ENCODE results near the gene LILRA6.
"Not testable (repeated sequence)": the region's sequence is repeated elsewhere in the genome, so short reads cannot be mapped to it uniquely, and the experiment has no call there.

Gene LILRA6

DNA sequence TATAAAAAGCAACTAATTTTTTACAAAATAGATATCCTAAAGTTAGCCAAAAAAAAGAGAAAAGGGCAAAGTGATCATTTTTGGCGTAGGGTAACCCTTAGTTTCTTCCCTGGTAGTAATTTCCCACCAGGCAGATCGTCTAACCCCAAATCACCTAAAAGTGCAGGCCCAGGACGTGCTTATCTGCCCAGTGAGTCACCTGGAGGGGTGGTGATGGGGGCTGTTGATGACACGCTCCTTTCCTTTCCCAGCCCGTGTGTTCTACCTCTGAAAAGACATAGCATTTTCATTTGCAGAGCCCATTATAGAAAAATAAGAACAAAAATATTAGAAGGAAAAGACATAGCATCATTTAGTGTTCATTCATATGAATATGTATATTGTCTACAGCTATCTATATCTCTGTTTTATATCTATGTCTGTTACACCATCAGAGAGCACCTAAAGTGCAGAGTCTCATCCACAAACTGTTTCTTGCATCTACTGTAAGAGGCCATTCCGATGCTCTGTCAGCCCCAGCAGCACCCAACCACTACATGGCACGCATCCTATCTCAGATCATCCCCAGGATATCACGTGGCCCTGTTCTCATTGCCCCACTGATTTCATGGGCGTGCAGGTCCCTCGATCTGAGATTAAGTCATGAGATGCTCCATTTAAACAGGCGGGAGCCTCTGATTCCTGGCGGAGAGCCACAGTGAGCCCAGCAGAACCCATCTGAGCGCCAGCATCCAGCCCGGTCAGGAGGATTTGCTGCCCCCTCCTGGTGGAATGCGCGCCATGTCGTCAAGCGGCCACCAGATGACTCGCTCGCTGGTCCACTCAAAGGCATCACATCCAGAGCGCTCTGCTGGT, 11.3 kb downstream of the LILRA6 start:
- DNase-seq (ENCODE audit: low spot score), result no peak

DNA sequence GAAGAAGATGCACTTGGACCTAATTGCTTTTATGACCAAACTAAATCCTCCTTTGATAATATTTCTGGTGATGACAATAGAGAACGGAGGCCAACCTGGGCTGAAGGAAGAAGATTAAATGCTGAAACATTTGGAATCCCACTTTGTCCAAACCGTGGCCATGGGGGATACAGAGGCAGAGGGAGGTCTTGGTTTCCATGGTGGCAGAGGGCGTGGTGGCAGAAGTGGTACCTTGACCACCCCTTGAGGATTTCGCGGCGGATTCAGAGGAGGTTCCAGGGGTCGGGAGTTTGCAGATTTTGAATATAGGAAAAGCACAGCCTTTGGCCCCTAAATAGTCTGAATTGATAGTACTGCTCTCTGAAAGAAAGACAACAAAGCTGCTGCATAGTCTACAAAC, 12.6 kb downstream of the LILRA6 start:
- DNase-seq (ENCODE audit: low spot score), result no peak

DNA sequence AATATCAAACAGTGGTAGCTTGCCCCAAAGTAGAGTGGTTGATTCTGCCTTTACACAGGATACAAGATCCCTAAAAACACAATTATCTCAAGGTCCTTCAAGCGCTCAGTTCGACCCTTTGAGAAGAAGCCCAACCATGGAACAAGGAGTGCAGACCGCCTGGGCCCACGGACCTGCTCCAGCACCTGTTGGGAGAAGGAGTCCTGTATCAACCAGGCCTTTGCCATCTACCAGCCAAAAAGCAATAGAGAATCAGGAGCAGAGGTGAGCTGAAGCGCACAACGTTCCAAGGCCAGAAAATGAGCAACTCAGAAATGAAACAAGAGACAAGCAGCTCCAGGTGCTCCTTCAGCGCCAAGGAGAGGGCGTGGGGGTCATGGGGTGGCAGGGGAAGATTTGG, 13.4 kb downstream of the LILRA6 start:
- no peak for DNase-seq (ENCODE audit: low spot score)

DNA sequence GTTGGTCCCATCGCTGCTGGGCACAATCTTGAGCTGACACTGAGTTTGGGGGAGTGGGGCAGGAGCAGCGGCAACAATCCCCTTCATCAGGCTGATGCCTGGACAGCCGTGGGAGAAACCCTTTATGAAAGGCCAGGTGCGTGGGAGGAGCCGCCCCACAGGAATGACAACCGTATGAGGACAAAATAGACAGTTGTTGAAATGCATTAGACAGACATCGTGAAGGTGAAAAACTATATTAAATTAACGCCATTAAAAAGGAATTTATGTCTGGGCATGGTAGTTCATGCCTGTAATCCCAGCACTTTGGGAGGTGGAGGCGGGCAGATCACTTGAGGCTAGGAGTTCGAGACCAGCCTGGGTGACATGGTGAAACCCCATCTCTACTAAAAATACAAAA, 18.0 kb downstream of the LILRA6 start:
- DNase-seq (ENCODE audit: low spot score), result not testable (repeated sequence)

DNA sequence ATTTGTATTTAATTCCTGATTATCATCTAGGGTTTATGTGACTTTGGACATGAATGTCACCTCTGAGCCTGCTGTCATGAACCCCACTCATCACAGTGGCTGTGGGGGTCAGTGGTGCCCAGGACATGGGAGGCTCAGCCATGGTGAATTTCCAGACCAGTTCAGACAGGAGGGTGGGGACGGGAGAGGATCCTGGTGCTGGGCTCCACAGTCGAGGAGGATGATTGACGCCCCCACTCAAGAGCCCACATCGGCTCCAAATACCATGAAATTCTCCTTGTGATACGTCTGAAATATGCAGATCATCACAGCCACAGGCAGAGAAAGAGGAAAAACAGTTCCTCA, 18.7 kb downstream of the LILRA6 start:
- not testable (repeated sequence) for DNase-seq (ENCODE audit: low spot score)

DNA sequence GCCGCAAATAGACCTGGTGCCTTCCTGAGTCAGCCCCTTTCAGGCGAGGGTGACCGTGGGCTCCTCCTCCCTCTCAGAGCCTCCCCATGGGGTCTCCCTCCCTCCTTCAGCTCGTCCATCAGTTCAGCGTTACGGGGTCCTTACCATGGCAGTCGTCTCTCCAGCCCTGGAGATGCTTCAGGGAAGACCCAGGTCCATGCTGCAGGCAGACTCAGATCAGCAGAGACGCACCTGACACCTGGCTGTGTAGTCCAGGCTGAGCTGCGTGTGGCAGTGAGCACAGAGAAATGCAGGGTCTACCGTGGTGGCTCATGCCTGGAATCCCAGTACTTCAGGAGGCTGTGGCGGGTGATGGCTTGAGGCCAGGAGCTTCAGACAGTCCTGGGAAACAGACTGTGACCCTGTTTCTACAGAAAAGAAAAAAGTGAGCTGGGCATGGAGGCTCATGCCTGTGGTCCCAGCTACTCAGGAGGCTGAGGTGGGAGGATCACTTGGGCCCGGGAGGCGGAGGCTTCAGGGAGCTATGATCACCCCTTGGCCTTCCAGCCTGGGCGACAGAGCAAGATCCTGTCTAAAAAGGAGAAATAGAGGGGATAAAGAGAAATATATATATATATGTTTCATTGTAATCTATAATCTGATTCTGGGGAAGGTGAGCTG, 19.2 kb downstream of the LILRA6 start:
- not testable (repeated sequence) for DNase-seq (ENCODE audit: low spot score)

DNA sequence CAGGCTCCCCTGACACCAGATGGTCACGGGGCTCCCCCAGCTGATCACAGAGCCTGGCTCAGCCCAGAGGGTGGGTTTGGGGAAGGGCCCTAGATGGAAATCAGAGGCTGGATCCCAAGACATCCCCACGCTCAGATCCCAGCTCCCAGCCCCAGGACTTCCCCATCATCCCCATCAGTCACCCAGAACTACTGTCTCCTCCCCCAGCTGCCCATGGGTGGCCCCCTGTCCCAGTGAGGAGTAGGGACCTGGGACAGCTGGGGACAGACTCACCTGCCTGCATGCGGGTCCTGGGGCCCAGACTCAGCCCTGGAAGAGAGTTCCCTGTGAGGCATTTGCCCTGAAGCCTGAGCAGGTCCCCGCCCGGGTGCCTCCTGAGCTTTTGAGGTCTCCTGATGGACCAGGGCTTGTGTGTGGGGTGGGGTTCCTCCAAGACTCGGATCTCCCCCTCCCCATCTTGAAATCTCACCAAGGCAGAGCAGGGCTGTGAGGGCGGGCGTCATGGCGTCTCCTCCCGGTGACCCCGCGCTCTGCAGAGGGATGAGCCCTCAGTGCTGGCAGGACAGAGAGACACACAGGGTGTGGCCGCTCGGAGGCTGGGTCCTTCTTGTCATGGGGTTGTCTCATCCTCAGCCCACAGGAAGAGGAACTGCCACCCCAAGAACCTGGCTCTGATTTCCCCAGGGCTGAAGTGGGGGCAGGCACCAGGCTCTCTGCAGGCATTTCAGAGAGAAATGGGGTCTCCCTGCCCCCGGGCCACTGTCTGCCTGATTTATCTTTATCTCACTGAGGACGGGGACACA, 19.9 kb downstream of the LILRA6 start, which contains the start of gene LILRB3:
Gene LILRB3 (minus strand): TSS at position 534 of the 803 bp plus-strand sequence. CDS start 31 bp downstream, at position 503.
- not testable (repeated sequence) for DNase-seq (ENCODE audit: low spot score)

DNA sequence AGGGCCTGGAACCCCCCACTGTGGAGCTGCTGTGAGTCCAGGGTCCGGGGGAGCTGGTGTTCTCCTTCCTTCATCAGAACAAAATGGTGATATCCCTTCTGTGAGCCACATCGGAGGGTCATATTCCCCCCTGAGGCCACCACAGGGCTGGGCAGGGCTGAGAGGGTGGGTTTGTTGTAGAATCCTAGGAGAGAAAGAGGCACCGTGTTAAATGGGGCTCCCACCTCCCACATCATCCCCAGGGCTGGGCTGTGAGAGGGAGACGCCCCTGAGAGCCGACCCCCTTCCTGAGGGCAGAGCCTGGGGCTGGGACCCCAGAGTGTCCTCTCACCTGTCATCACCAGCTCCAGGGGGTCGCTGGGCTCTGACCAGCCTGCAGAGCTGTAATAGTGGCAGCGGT, 20.6 kb downstream of the LILRA6 start:
- DNase-seq (ENCODE audit: low spot score), result not testable (repeated sequence)

DNA sequence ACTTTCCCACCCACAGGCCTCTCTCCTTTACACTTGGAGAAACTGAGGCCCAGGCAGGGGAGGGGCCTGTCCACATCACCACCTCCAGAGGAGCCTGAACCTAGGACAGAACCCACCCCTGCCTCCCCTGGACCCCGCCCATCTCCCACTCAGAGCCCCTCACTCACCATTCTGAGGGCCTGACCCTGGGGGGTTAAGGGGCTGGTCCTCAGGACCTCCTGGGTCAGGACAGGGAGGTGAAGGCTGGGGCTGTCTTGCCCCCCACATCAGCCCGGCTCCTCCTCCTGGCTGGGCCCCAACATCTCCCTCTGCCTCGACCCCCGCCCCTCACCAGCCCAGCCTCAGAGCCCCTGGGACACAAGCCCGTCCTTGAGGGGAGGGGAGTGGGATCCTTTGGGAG, 22.9 kb downstream of the LILRA6 start:
- not testable (repeated sequence) for DNase-seq (ENCODE audit: low spot score)

DNA sequence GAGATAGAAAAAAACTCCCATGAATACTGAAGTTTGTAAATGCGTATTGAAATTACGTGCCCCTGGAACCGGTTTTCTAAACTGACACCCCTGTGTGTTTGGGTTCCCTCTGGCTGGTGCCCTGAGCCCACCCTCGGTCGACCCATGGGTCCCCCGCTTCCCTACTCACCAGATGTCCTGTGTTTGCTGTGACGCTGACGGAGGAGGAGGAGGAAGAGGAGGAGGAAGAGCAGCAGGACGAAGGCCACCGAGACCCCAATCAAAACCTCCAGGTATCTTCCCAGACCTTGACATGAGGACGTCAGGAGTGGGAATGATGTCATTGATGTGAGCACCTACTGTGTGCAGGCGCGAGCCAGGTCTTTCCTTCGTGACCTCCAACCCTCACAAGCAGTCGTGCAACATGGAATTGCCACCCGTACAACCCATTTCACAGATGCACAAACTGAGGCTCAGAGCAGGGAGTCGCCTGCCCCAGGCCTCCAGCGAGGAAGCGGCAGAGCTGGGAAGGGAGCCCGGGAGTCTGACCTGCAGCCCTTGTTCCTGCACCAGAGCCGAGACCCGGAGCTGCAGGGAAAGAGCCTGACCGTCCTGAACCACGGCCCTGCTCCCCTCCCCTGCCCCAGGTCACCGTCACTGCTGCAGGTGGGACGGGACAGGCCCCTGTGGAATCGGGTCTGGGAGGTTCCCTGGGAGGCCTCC, 23.5 kb downstream of the LILRA6 start:
- DNase-seq (ENCODE audit: low spot score), result no peak

DNA sequence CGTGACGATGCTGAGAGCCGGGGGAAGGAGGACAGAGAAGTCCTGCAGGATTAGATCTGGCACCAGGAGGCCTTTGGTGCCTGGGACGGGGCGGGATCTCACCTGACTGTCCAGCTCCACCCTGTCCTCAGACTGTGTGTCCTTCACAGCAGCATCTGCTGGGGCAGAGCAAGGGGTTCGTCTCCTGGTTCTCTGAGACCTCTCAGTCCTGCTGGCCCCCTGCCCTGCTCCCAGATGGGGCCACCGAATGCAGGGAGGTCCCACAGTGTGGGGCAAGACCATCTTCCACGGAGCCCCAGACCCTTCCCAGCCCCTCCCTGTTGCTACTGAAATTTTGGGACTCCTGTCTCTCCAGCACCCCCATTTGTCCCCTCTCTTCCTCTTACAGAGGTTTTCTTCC, 24.3 kb downstream of the LILRA6 start:
- no peak for DNase-seq (ENCODE audit: low spot score)

DNA sequence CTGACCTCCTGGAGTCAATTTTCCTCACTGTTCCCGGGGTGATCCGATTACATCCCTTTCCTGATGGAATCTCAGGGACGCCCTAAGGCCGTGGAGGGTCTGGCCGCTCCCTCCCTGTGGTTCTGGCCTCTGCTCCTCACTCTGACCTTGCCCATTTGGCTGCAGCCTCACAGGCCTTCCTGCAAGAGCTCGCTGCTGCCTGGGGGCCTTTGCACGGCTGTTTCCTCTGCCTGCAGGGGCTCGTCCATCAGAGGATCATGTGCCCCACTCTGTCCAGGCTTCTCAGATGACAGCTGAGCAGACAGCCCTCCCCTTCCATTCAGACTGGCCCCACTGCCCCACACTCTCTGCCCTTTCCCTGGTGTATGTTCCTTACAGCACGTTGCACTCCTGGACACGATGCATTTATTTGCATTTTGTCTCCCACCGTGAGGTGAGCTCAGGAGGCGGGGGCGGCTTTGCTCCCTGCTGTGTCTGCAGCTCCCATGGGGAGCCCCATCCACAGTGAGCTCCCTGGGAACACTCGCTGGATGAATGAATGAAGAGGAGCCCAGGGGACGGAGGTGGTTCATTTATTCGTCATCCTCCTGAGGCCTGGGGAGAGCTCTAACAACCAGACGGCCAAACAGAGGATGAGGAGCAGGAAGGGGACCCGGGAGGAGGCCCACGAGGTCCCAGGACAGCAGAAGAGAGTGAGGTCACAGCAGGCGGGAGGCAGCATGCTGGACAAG, 24.9 kb downstream of the LILRA6 start:
- DNase-seq (ENCODE audit: low spot score), result not testable (repeated sequence)

DNA sequence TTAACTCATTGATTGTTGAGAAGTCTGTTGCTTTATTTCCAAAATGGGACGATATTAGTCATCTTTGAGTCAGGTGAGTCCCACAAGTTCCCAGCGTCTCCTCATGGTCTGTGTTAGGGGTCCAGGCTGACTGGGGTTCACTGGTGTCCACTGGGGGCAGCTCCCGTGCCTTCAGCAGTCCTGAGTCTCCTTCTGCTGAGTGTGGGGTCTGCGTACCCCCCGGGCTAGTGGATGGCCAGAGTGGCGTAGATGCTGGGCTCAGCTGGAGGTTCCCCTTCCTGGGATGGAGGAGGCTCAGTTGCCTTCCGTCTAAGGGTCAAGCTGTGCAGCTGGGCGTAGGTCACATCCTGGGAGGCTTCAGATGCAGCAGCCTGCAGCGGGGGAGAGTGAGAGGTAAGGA, 25.7 kb downstream of the LILRA6 start:
- DNase-seq (ENCODE audit: low spot score), result no peak

DNA sequence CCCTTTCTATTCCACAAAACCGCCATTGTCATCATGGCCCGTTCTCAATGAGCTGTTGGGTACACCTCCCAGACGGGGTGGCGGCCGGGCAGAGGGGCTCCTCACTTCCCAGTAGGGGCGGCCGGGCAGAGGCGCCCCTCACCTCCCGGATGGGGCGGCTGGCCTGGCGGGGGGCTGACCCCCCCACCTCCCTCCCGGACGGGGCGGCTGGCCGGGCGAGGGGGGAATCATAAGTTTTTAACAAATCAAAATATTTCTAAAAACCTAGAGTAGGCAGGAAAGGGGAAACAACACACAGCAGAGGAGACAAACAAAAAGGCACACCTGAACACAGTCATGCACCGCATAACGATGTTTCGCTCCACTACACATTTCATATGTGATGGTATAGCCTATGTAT, 27.9 kb downstream of the LILRA6 start:
- not testable (repeated sequence) for DNase-seq (ENCODE audit: low spot score)

DNA sequence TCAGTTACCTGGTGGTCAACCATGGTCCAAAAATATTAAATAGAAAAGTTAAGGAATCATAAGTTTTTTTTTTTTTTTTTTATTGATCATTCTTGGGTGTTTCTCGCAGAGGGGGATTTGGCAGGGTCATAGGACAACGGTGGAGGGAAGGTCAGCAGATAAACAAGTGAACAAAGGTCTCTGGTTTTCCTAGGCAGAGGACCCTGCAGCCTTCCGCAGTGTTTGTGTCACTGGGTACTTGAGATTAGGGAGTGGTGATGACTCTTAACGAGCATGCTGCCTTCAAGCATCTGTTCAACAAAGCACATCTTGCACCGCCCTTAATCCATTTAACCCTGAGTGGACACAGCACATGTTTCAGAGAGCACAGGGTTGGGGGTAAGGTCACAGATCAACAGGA, 28.4 kb downstream of the LILRA6 start:
- not testable (repeated sequence) for DNase-seq (ENCODE audit: low spot score)

DNA sequence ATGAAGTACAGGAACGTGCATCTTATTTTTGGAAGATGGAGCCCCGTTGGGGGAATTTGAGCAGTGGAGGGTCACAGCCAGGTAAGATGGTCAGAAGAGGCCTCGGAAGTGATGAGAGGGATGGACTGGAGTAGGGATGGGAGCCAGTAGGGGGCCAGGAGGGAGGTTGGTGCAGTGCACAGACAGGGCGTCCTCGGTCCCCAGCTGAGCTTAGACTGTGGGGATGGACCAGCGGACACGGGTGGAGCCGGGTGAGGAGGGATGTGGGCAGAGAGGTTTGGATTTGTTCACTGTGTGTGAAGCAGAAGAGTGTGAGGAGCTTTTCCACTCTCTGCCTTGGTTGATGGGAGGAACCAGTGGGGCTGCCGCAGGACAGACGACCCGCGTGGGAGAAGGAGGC, 31.4 kb downstream of the LILRA6 start:
- no peak for DNase-seq (ENCODE audit: low spot score)

DNA sequence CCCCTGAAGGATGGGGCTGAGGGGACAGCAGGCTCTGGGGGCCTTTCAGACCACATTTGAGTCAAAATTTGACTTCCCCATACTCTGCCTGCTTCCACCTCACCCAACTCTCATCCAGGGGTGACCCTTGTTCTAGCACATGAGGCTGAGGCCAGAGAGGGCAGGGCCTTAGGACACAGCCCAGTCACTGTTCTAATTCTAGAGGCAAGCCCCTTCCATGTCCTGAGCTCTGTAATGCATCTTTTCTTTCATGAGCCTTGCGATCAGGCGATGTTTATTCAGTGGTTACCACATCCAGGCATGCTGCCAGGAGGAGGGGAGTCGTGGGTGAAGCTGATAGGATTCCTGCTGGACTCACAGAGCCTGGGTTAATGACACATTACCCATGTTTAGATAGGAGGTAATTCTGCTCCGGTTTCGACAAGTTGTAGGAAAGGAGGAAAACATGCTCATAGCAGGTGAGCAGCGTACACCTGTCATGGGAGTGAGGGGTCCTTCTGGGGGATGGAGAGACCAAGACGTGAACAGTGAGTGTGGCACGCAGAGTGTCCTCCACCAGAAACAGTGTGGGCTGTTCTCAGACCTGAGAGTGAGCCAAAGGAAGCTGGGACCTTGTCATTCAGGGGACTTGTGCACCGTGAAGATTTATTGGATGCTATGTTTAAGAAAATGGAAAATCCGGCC, 32.6 kb downstream of the LILRA6 start:
- peak; percentile 93 for DNase-seq (ENCODE audit: low spot score)

DNA sequence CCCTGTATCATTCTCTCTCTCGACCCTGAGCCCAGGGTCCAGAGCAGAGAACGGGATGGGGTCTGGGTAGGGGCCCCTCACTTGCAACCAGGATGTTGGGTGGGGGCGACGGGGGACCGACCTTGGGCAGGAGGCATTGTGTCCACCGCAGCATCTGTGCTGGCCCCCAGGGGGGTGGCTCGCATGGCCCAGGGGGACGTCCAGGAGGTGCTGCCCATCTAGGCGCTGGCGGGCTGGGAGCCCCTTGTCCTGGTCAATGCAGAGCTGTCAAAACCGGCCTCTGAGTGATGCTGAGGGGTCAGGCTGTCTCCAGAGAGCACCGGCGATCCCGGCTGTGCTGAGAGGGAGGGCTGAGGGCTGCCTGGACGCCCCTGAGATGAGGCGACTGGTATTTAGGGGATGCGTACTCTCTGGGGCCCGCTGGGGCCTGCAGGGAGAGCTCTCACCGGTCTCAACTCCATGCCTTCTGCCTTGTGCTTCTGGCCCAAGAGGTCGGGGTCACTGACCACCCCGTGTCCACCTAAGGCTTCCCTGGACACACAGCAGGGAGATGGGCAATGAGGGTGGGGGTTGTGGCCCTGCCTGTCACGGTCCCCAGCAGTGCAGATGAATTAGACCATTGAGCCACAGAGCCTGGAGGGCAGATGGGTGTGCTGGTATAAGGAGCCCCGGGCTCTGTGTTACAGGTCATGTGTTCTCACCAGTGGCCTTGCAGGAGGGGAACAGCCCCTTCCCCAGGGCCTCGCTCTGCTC, 33.4 kb downstream of the LILRA6 start:
- DNase-seq (ENCODE audit: low spot score), result no peak

DNA sequence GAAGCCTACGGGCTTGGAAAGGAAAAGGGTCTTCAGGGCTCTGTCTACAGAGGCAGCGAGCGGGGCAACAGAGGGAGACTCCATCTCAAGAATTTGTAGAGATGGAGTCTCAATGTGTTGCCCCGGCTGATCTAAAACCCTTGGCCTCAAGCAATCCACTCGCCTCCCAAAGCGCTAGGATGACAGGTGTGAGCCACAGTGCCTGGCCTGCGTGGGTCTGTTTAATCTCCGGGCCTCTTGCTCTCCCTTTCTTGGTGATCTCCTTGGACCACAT, 33.9 kb downstream of the LILRA6 start:
- no peak for DNase-seq (ENCODE audit: low spot score)
